ENCODE data around the gene HM13.

GRCh38 chr20:31579245-31579644, 65.0 kb downstream of the HM13 start:
- TF ChIP-seq CTCF (conservative IDR thresholded peaks at IDR 0.05 in 1 of 2, IDR thresholded peaks at IDR 0.05 in 1 of 2; ENCODE audit: extremely low read depth in 1 of 2, insufficient read depth in 1 of 2, low read depth in 1 of 2, low read length in 2 of 2) (no peak), EZH2 (IDR thresholded peaks at IDR 0.05; ENCODE audit: borderline replicate concordance, low read length) (no peak)
